OCI-LY7 (cell line): ENCODE data around the gene CLSTN2.

ENCODE experiments used
- EZH2phosphoT487 ChIP-seq: fragments of 200-600 bp; sonication (generic); IDR thresholded peaks from 2 replicates; pipeline ENCODE4 v1.6.1; 2018; ENCODE audit warnings: low read depth, borderline replicate concordance, mild to moderate bottlenecking, mixed run types, antibody characterized with exemption, low read length, moderate library complexity, mixed read lengths
- TF ChIP-seq, protein P1 (sequence below): fragments of 200-600 bp; sonication (generic); conservative IDR thresholded peaks from 2 replicates; pipeline ENCODE4 v1.5.1; 2014; ENCODE audit warnings: mild to moderate bottlenecking, antibody characterized with exemption, low read length, moderate library complexity, mixed read lengths

GRCh38 chr3:140423146-140423545 lies 488.2 kb downstream of the CLSTN2 start:
- TF ChIP-seq, protein P1, sequence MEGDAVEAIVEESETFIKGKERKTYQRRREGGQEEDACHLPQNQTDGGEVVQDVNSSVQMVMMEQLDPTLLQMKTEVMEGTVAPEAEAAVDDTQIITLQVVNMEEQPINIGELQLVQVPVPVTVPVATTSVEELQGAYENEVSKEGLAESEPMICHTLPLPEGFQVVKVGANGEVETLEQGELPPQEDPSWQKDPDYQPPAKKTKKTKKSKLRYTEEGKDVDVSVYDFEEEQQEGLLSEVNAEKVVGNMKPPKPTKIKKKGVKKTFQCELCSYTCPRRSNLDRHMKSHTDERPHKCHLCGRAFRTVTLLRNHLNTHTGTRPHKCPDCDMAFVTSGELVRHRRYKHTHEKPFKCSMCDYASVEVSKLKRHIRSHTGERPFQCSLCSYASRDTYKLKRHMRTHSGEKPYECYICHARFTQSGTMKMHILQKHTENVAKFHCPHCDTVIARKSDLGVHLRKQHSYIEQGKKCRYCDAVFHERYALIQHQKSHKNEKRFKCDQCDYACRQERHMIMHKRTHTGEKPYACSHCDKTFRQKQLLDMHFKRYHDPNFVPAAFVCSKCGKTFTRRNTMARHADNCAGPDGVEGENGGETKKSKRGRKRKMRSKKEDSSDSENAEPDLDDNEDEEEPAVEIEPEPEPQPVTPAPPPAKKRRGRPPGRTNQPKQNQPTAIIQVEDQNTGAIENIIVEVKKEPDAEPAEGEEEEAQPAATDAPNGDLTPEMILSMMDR = no peak
- TF ChIP-seq EZH2phosphoT487 = no peak
